HG02981 (cell line): ENCODE measurements around the gene PTPN7.
A peak's percentile ranks its signal among the peaks of the same experiment; 100 is the strongest.
"Not testable (repeated sequence)": the region's sequence is repeated elsewhere in the genome, so short reads cannot be mapped to it uniquely, and the experiment has no call there.

Experiments used
- ATAC-seq: cut with Tn5 transposase; IDR thresholded peaks from one replicate; pipeline ENCODE4 v1.9.1; 2021; ENCODE audit warnings: mild to moderate bottlenecking, moderate library complexity; ENCODE audit not compliant: unreplicated experiment

Gene PTPN7

DNA sequence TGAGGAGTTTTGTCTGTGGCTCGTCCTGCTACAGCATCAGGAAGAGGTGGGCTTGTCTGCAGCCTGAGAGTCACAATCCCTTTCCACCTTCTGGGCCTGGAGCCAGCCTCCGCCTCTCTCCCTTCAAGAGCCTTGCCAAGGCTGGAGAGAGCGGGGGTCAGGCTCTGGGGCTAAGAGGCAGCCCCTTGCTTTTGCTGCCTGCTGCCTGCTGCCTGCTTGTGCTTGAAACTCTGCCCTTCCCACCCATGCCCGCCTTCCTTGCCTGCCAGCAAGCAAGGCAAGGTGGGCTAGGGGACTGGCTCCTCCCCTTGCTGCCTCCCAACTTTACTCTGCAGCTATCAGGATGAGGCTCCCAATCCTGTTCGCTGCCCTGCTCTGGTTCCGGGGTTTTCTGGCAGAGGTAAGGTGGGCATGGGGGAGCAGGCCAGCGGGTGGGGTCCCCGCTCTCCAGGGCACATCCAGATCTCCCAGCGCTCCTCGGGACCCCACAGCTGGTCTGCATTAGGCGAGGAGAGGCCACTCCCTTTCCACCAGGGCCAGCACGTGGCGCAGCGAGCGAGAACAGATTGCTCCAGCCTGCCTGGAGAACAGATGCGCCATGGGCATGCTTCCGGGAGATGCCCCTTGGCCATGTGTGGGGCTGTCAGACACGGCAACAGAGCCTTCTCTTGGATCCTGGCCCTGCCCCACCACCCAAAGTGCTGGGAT, 7.5 kb upstream of the PTPN7 start:
- no peak for ATAC-seq

DNA sequence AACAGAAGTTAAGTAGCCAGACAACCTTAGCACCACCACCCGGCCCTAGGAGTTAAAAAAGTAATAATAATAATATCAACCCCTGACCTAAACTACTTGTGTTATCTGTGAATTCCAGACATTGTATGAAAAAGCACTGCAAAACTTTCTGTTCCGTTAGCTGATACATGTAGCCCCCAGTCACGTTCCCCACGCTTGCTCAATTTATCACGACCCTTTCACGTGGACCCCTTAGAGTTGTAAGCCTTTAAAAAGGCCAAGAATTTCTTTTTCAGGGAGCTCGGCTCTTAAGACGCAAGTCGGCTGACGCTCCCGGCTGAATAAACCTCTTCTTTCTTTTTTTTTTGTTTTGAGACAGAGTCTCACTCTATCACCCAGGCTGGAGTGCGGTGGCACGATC, 6.7 kb upstream of the PTPN7 start:
- ATAC-seq: not testable (repeated sequence)

DNA sequence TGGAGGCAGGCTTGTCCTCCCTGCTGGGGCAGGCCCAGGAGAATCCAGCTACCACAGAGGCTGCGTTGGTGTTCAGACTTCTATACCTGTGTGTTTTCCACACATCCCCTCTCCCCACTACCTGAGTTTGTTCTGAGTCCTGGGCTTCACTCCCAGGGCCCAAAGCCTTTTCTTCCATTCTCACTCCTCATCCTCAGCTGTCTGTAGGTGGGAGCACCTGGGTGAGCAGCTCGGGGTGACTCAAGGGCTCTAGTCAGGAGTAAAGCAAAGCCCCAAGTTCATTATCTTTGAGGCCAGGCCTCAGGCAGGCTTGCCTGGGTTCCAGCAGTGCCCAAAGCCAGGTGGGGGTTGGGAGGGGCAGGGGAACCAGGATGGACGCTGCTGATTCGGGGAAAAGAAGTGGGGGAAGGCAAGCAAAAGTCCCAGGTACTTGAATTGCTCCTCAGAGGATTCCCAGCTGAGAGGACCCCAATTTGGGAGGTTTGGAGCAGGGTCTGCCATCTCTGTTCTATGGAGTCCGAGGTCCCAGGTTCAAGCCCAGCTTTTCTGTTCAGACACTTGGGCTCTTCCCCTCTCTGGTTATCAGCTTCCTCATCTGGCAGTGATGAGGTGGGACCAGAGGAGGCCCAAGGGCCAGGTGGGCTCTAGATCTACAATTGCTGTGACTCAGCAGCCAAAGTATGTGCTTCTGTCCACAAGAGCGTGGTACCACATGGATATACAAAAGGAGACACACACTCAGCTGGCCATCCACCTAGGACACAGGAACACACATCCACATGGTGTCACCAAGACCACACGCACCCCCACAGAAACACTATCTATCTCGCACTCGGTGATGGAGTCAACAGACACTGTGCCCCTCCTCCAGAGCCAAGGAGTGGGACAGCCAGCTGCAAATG, 5.8 kb upstream of the PTPN7 start:
- no peak for ATAC-seq

DNA sequence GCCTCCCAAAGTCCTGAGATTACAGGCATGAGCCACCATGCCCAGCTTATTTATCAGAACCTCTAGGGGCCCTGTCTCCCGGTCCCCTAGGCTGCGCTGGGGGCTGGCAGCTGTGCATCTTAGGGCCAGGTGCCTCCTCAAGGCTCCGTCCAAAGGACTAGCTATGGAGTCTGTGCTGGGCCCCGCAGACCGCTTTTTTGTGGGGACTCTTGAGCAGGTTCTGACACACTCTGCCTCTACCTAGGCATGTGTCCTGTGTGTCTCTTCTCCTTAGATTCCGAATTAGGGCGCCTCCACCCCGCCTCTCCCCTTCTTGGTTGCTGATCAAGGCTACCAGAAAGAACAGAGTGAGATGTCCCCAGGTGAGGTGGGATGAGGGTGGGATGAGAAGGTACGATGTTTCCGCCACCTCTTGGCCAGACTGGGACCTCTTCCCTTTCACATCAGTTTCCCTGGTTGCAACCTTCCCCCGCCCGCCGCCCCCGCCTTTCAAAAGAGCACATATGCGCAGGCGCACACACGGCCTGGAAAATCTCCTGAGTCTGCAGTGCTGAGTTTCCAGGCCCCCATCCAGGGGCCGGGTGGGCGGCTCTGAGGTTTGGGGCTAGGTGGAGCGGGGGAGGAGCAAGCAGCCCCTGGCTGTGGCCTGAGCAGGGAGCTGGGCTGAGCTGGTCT, 5.0 kb upstream of the PTPN7 start:
- ATAC-seq: no peak

DNA sequence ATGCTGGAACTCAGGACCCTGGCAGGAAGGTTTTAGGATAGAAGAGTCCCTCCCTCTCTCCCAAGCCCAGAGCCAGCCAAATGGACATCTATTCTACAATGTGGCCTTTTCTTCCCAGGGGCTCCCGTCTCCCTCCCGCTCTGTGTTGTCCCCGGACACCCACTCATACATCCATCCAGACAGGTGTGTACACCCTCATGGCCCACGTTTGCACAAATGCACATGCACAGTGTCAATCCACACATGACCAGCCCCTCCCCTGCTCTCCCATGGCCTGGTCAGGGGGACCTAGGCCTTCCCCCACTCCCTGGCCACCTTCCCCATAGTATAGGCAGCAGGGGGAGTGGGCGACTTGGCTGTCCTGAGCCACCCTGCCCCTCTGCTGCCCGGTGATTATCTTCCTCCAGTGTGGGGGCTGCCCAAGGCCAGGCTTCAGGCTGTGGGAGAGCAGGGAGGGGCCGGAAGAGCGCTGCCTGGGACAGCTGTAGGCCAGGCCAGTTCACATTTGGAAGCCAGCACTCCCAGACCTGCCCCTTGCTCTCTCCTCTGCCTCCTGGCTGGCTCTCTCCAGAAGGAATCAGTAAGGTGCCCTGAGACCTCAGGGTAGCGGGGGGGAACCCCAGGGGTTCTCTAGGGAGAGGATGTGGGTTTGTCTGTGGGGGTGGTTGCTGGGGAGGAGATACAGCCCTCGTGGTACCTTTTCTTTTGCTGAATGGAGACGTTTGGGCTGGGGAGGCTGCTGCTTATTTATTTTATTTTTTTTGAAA, 4.1 kb upstream of the PTPN7 start:
- ATAC-seq: peak; percentile 53

- ATAC-seq: no peak
Observed at GRCh38 chr1:202163281-202164270, 3.2 kb upstream of the PTPN7 start.

DNA sequence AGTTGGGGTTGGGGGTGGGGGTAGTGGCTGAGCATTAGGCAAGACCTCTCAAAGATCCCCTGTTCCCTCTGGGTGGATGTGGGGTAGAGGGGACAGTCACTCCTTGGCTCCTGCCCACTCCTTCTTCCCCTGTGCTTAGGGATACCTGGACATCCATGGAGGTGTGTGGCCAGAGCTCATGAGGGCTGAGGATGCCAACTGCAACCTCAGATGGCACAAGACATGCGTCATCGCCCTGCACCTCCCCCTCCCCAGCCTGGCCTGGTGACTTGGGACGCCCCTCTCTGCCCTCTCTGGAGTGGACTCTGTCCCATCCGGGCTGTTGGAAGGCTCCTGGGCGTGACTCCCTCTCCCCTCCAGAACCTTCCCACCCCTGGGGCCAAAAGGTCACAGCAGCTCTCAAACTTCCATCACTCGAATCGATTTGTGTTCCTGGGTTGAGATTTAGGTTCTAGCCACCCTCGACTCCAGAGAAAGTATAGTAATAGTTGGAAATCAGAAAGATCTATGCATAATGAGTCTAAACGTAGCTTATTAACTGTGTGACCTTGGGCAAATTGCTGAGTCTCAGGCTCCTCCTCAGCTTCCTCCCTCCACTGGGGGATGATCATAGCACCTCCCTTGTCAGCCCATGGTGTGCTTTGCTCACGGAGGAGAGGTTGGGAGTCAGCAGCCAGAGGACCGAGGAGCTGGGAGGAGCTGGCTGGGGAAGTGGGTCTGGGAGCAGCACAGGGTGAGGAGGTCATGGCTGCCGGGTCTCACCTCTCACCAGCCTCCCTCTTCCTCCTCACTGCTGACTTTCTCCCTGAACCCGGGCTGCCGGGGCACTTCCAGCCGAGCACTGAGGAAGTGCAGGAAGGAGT, 2.2 kb upstream of the PTPN7 start:
- no peak for ATAC-seq

DNA sequence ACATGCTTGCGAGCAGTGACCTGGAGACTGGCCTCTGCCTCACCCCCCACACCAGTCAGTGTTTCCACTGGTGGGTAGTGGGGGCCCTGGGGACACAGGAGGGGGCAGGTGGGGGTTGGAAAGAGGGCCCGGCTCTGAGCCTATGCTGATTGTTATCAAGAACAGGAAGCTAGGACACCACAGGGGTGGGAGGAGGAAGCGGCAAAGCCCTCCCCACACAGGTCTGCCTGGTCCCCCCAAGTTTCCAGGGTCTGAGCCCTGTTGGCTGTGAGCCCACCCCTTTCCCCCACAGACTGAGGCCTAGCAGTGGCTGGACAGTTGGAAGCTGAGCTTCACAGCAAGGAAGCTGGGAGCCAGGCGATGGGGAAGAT, 1.6 kb upstream of the PTPN7 start:
- peak; percentile 26 for ATAC-seq

DNA sequence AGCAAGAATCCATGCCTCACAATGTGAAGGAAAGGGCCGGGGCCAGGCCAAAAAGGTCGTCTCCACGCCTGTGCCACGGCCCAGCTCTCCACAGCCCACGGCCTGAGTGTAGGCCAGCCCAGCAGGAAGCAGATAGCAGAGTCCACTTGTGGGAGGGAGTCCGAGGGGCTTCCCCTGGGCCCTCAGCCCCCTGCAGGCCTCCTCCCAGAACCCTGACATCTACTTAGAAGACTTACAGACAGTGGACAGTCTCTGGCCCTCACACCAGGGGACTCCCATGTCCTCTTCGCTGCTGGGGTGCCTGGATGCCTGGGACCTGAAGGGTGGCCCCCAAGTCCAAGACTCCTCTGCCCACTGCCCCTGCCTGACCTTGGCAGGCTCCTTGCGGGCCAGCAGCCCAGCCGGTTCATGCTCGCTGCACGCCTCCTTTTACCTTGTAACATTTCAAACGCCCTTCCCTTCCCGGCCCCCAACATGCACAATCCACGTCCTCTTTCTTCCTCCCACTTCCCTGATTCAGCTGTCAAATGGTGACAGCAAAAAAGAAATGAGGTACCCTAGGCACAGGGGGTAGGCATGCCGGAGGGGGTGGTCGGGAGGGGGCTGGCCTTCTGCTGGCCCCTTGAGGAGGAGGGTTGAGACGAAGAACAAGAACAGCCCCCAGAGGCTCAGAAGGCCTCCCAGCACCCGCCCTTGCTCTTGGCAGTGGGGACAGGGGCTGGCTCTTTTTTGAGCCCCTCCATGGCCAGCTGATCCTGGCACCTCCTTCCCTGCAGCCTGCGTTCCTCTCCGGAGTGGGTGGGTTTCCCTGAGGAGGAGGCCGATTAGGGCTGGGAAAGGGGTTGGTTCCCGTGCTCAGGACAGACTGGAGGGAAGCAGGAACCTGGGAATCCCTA, 997 bp upstream of the PTPN7 start:
- no peak for ATAC-seq

DNA sequence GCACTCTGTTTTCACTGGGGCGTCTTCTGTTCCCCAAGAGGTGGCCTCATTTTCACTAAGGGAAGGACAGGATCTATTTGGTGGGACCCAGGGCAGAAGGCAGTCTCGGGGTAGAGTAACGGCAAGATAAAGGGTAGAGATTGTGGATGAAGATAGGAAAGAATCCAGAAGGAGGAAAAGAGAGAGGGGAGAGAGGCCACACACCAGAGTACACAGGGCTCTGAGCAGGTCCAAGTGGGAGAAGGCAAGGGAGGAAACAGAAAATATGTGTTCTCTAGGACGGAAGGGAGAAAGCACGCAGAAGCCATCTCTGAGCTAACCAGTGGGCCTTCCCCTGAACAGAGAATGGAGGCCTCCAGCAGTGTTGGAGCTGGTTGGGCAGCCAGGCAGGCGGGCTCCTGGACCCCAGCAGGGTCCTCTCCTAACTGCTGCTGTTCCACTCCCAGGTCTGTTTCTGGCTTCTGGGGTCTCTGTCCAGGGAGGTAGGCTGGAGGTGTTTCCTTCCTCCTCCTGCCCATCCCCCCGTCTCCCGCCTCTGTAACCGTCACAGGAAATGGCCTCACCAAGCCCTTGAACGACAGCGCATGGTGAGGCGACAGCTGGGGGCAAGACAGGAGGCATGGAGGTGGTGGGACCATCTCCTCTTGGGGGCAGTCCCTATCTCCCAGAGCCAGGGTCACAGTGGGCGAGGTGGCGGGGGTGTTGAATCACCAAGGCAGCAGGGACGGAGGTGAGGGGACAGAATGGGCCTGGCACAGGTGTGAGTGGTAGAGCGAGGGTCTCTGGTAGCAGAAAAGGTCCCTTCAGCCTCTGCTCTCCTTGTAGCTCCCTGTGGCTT, 649 bp downstream of the PTPN7 start:
- no peak for ATAC-seq

- ATAC-seq: no peak
Observed at GRCh38 chr1:202158810-202159533, 1.4 kb downstream of the PTPN7 start.

DNA sequence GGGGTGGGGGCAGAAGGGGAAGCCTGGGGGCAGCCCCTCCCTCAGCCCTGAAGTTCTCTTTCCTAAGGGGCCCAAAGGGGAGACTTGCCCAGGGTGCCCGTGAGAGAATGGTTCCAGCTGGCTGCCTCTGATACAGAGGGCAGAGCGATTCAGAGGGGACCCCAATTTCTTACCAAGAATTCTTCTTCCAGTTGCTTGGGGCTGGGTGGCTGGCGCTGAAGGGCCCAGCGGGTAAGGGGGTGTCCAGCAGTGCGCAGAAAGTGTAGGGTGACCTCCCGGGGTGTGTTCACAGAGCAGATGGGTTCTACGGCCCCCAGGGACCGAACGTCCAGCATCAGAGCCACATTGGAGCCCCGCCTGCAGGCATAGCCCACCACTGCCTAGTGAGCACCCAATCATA, 2.5 kb downstream of the PTPN7 start:
- ATAC-seq: no peak

- no peak for ATAC-seq
Observed at GRCh38 chr1:202156590-202156989, 3.8 kb downstream of the PTPN7 start.

DNA sequence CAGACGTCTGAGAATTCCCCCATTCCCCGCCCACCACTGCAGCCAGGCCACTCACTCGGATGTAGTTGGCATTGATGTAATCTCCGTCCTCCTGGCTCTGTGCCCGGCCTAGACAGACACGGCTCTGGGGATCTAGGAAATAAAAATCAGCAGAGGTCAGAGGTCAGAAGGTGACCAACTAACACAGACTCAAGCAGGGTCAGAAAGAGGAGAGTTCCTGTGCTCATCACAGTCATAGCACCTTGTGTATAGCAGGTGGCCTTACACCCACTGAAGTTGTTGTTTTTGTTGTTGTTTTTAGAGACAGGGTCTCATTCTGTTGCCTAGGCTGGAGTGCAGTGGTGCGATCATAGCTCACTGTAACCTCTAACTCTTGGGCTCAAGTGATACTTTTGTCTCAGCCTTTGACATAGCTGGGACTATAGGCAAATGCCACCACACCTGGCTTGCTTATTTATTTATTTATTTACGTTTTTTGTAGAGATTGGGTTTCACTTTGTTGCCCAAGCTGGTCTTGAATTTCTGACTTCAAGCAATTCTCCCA, 4.9 kb downstream of the PTPN7 start:
- ATAC-seq: no peak

DNA sequence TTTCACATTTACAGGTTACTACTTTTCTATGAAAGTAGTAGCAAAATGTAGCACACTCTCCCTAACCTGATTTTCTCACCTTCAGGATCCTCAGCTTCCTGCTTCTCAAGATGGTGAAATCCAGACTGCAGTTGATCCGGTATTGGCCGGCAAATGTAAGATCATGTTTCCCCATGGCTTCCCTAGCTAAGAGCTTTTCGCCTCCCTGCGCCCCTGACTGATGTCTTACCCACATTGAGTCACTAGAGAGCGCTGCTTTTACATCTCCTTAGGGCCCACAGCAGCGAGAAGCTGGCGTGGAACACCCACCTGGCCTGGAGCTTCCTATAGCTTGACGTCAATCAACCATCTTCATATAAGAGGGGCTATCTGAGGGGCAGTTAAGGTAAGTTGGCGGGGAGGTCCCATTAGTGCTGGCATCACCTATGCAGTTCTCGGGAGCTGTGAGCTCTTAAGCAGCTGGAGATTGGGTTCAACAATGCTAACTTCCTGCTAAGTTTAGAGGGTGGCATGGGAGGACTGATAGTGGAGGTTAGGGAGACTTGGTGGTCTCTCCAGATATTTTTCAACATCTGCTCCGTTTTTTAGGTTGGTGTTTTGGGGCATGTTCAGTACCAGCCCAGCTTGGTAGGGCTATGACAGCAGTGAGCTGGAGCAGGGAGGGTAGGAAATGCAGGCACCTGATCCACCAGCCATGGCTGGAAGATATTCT, 5.5 kb downstream of the PTPN7 start:
- no peak for ATAC-seq
